GM18499 (cell line): ENCODE results near the gene EXOC3L2.
"Not testable (repeated sequence)": the region's sequence is repeated elsewhere in the genome, so short reads cannot be mapped to it uniquely, and the experiment has no call there.

Source experiments
- ATAC-seq: cut with Tn5 transposase; IDR thresholded peaks from one replicate; pipeline ENCODE4 v1.9.1; 2021; ENCODE audit warnings: moderate number of reproducible peaks; ENCODE audit not compliant: insufficient read depth, unreplicated experiment

The EXOC3L2 gene

GRCh38 chr19:45258862-45259261 lies 13.7 kb upstream of the EXOC3L2 start:
- no peak for ATAC-seq

- ATAC-seq = no peak
These were observed 11.6 kb upstream of the EXOC3L2 start for GRCh38 chr19:45256836-45257235.

GRCh38 chr19:45255611-45256157 lies 10.5 kb upstream of the EXOC3L2 start:
- ATAC-seq = no peak

- ATAC-seq = no peak
These were observed 8.9 kb upstream of the EXOC3L2 start for GRCh38 chr19:45254044-45254531.

- ATAC-seq = no peak
These were observed 8.3 kb upstream of the EXOC3L2 start for GRCh38 chr19:45253396-45254027.

- no peak for ATAC-seq
These were observed 6.5 kb upstream of the EXOC3L2 start for GRCh38 chr19:45251452-45252354.

GRCh38 chr19:45250832-45251451 lies 5.7 kb upstream of the EXOC3L2 start, which contains the start of gene MARK4:
Gene MARK4 (plus strand): TSS chr19:45251271. CDS start chr19:45251589, 318 bp downstream.
- ATAC-seq = no peak

- no peak for ATAC-seq
These were observed 5.1 kb upstream of the EXOC3L2 start for GRCh38 chr19:45250216-45250831.

GRCh38 chr19:45249261-45250033 lies 4.2 kb upstream of the EXOC3L2 start:
- no peak for ATAC-seq

- ATAC-seq = no peak
These were observed 1.9 kb upstream of the EXOC3L2 start for GRCh38 chr19:45247136-45247535.

GRCh38 chr19:45245826-45246225 lies 619 bp upstream of the EXOC3L2 start:
- no peak for ATAC-seq

GRCh38 chr19:45244133-45244794 lies 943 bp downstream of the EXOC3L2 start:
- ATAC-seq = no peak

GRCh38 chr19:45243144-45243732 lies 2.0 kb downstream of the EXOC3L2 start:
- ATAC-seq = no peak

- ATAC-seq = no peak
These were observed 6.7 kb downstream of the EXOC3L2 start for GRCh38 chr19:45238556-45238955.

GRCh38 chr19:45235485-45235884 lies 9.7 kb downstream of the EXOC3L2 start:
- ATAC-seq = no peak

- no peak for ATAC-seq
These were observed 10.9 kb downstream of the EXOC3L2 start for GRCh38 chr19:45234089-45234869.

- ATAC-seq = no peak
These were observed 13.3 kb downstream of the EXOC3L2 start for GRCh38 chr19:45231891-45232290.

- ATAC-seq = not testable (repeated sequence)
These were observed 16.2 kb downstream of the EXOC3L2 start for GRCh38 chr19:45229056-45229455.
